HG03103 (cell line): ENCODE results near the gene CGAS.
"Not testable (repeated sequence)": the region's sequence is repeated elsewhere in the genome, so short reads cannot be mapped to it uniquely, and the experiment has no call there.

ENCODE experiments used
- ATAC-seq: cut with Tn5 transposase; IDR thresholded peaks from one replicate; pipeline ENCODE4 v1.9.1; 2021; ENCODE audit warnings: low read depth; ENCODE audit not compliant: unreplicated experiment

The CGAS gene

DNA sequence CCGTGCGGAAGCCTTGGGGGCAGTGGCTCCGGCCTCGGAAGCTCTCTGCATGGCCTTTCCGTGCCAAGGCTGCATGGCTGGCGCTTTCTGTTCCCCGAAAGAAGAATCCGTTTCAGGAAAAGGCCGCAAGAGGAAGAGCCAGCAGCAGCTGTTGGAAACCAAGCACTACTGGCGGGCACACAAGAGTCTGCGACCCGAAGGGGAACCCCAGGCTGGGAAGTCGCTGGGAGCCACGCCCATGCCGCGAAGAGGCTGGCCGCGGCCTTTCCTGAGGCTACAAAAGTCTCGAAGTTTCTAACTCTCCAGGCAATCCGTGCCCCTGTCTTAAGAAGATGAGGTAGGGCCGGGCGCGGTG is at the start of gene CGAS:
Gene CGAS (minus strand): TSS at position 191 of the 355 bp plus-strand sequence. CDS start 116 bp downstream, at position 75.
- ATAC-seq: peak; percentile 60

DNA sequence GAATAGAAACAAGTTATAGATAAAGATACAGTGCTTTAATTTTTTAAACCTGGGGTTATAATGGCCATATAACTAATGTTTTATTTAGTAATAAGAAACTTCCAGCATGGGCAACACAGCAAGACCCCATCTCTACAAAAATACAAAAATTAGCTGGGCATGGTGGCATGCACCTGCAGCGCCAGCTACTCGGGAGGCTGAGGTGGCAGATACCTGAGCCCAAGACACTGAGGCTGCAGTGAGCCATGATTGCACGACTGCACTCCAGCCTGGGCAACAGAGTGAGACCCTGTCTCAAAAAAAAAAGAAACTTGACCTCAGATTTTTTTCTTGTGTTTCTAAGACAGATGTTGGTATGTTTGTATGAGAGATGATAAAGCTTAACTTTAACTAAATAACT is 45.8 kb upstream of the CGAS start:
- no peak for ATAC-seq

DNA sequence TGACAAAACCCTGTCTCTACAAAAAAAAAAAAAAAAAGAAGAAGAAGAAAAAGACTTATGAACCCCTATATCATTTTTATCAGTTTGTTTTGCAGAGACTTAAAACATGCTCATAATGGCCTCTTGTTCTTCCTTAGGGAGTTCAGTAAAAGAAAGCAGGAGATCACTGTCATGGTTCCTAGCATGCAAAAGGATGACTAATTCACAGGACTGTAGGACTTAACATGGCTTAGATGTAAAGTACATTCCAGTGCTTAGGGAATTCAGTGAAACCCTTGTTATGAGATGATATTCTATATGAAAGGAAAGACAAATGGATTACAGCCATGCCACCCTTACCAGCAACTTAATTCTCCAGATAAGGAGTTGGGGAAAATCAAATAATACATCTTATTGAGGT is 39.3 kb upstream of the CGAS start:
- no peak for ATAC-seq

GRCh38 chr6:73487473-73487872 is 35.4 kb upstream of the CGAS start:
- no peak for ATAC-seq

DNA sequence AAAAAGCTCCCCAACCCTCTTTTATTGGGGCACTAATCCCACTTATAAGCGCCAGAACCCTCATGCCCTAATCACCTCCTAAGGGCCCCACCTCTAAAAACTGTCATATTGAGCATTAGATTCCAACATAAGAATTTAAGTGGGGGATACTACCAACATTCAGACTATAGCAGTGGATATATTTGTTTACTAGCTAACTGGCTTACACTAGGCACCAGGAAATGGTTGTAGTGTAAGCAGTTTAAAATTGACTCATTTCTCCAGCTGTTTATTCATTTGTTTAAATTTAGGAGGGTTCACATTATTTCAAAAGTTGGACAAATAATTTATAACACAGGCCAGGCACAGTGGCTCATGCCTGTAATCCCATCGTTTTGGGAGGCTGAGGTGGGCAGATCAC is 32.3 kb upstream of the CGAS start:
- ATAC-seq: no peak

DNA sequence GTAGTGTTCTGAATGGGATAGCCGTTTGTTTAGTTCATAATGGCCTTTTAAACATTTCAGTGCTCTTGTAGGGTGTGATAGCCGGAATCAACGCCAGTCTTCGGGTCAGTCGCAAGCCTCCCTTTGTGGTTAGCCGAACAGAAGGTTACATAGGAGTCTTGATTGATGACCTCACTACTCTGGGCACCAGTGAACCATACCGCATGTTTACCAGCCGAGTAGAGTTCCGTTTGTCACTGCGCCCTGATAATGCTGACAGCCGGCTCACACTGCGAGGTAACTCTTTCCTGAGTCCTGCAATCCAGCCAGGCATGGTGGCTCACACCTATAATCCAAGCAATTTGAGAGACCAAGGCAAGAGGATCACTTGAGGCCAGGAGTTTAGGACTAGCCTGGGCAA is 29.9 kb upstream of the CGAS start:
- ATAC-seq: no peak

DNA sequence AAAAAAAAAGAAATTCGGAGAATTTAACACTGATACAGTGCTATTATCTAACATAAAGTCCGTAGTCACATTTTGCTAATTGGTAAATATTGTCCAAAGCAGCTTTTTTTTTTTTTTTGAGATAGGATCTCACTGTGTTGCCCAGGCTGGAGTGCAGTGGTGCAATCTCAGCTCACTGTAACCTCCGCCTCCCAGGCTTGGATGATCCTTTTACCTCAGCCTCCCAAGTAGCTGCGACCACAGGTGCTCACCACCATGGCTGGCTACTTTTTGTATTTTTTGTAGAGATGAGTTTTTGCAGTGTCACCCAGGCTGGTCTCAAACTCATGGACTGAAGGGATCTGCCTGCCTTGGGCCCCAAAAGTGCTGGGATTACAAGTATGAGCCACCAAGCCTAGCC is 25.3 kb upstream of the CGAS start:
- ATAC-seq: no peak

GRCh38 chr6:73476723-73477122 is 24.6 kb upstream of the CGAS start:
- no peak for ATAC-seq

DNA sequence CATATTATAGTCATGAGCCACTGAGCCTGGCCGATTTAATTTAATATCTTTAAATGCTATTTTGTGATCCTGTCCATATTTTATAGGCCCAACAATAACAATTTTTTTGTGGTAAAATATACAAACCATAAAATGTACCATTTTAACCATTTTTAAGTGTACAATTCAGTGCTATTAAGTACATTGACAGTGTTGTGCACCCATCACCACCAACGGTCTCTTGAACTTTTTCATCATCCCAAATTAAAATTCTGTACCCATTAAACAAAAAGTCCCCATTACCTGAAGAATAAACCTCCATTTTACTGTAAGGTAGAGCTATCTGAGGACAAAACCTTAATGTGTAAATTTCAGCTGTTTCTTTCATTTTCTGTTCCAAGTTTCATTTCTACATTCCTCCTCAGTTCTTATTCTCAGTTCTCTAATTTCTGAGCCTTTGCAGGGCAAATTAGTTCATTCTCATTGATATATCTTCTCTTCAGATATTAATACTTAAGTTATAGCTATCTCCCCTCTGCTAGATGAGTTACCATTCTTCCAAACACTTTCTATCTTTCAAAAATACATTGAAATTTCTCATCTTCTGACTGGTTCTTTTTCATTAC is 19.7 kb upstream of the CGAS start:
- peak; percentile 87 for ATAC-seq

- ATAC-seq: peak; percentile 90
These were observed 9.6 kb upstream of the CGAS start, which contains the start of gene MTO1 for GRCh38 chr6:73461537-73462350. Gene MTO1, plus strand, starts transcription at chr6:73461737. Its CDS starts 118 bp downstream, at chr6:73461855.

DNA sequence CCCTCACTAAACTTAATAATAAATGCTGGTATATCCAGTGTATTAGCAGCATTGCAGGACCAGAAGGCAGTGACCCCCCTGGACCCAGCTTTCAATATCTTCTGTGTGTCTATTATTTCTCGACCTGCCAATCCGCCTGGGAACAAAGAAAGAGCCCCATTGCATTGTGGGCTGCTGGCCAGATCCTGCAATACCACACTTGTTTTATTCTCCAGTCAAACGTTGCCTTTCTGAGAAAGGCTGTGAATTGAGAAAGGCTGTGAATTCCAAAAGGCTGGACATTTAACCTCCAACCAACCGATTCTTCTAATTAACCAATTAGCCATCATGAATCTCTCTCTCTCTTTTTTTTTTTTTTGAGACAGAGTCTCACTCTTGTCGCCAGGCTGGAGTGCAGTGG is 8.0 kb upstream of the CGAS start:
- no peak for ATAC-seq

DNA sequence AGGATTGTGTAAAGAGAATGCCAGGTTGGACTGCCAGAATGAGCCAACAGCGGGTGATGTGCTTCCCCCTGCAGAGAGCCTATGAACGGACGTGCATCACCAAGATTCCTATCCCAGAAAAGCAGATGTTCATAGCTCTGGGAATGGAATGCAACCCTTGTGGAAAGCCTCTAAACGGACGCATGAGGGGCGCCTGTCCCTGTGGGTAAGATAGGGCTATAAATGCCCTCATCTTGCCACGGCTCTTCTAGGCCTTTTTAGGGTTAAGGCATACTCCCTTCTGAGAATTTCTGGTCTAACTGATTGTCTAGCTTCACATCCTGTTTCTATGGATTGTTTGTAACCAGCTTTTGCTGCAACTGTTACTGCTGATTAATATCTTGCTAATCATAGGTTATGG is 7.4 kb upstream of the CGAS start:
- ATAC-seq: not testable (repeated sequence)

DNA sequence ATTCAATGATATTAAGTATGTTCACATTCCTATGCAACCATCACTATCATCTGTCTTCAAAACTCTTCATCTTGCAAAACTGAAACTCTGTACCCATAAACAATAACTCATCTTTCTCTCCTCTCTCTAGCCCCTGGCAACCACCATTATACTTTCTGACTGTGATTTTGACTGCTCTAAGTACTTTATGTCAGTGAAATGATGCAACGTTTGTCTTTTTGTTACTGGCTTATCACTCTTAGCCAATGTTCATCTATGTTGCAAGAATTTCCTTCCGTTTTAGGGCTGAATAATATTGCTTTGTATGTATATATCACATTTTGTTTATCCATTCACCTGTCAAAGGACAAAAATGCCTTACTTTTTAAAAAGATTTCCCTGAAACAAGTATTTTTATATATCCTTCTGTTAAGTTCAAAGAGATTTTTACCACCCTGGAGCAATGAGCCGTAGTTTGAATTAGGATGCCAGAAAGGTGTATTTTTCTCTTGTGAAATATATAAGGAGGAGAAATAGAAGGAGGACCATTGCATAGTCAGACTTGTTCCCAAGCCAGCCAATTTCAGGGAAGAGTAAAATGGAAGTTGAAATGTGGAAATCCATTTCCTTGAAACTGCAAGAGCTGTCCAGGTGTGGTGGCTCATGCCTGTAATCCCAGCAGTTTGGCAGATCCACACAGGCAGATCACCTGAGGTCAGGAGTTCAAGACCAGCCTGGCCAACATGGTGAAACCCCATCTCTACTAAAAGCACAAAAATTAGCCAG is 4.0 kb upstream of the CGAS start:
- no peak for ATAC-seq

- ATAC-seq: peak; percentile 54
These were observed 632 bp downstream of the CGAS start for GRCh38 chr6:73451223-73452106.

DNA sequence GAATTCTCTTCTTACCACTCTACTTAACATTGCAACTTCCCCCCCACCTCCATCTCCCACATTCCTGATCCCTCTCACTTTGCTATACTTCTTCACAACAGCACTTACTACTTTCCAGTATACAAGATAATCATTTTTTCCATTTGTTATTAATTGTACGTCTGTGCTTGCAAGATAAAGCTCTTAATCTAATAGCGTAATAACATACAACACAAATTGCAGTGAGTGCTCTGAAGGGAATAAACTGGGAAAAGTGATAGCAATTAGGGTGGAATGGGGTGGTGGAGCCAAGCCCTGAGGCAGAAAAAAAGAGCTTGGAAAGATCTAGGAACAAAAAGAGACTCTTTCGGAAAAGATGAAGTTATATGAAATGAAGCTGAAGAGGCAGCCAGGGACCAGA is 8.5 kb downstream of the CGAS start:
- ATAC-seq: no peak

GRCh38 chr6:73435236-73435635 is 16.9 kb downstream of the CGAS start:
- ATAC-seq: no peak

DNA sequence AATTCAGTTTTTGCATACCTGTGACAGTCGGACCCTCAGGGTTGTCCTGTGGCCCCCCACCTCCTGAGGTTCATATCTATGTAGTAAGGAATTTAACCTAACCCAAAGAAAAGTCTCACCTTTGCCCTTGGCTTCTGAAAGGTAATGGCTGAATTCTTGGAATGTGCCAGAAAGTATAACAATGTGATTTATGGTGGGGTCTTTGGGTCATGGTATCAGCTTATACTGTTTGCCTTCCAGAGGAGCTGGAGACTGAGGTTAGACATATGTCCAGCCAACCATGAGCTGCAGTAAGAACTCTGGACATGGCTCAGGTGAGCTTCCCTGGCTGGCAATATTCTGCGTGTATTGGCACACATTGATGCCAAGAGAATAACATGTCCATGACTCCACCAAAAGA is 30.6 kb downstream of the CGAS start:
- no peak for ATAC-seq

DNA sequence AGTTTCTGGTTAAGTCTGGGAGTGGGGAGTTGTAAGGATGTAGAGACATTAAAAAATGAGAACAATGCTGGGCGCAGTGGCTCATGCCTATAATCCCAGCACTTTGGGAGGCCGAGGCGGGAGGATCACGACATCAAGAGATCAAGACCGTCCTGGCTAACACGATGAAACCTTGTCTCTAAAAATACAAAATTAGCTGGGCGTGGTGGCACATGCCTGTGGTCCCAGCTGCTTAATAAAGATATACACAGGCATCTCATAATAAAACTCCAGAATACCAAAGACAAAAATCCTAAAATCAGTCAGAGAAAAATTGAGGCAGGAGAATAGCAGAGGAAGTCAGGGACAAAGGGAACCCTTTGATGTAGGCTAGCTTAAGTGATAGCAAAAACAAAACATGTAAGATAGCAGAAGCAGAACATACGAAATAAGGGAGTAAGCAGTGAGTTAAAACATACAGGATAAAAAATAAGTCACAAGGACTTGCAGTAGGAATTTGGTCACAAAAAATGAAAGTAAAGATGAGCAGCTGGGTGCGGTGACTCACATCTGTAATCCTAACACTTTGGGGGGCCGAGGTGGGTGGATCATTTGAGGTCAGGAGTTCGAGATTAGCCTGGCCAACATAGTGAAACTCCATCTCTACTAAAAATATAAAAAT is 33.9 kb downstream of the CGAS start:
- no peak for ATAC-seq

GRCh38 chr6:73413102-73413501 is 39.0 kb downstream of the CGAS start:
- ATAC-seq: no peak

- no peak for ATAC-seq
These were observed 42.7 kb downstream of the CGAS start for GRCh38 chr6:73409395-73409794.
